Duodenal mucosa (tissue), 2 donors: ENCODE measurements around the gene GMDS.

Experiments
- H3K27ac ChIP-seq: one replicate; pipeline ENCODE4 v1.7.0; 2013; ENCODE audit warnings: low read depth, low read length
- H3K27me3 ChIP-seq, 2 donors: one replicate each; pipeline ENCODE4 v1.7.0; 2013; ENCODE audit warnings: low read length in 2 of 2, control low read depth in 1 of 2; ENCODE audit not compliant: insufficient read depth in 2 of 2, control insufficient read depth in 1 of 2
- H3K36me3 ChIP-seq, 2 donors: one replicate each; pipeline ENCODE4 v1.7.0; 2013; ENCODE audit warnings: low read length in 2 of 2, control low read depth in 1 of 2; ENCODE audit not compliant: insufficient read depth in 2 of 2, control insufficient read depth in 1 of 2
- H3K4me1 ChIP-seq, 2 donors: one replicate each; pipeline ENCODE4 v1.7.0; 2013; ENCODE audit warnings: low read length in 2 of 2, control low read depth in 1 of 2; ENCODE audit not compliant: insufficient read depth in 2 of 2, control insufficient read depth in 1 of 2
- H3K4me3 ChIP-seq, 2 donors: one replicate each; pipeline ENCODE4 v1.7.0; 2013; ENCODE audit warnings: low read length in 2 of 2, low read depth in 1 of 2
- H3K9ac ChIP-seq, 2 donors: one replicate each; pipeline ENCODE4 v1.7.0; 2013; ENCODE audit warnings: low read length in 2 of 2, low read depth in 1 of 2
- H3K9me3 ChIP-seq, 2 donors: one replicate each; pipeline ENCODE4 v1.7.0; 2013; ENCODE audit warnings: low read length in 2 of 2, control low read depth in 1 of 2; ENCODE audit not compliant: control insufficient read depth in 1 of 2

Gene GMDS

GRCh38 chr6:1705630-1706029 is 539.8 kb downstream of the GMDS start:
- H3K9me3 ChIP-seq: no peaks in the 10 kb centered on the region
- H3K27me3 ChIP-seq: no peaks in the 10 kb centered on the region
- no peak overlapping the region for H3K4me3 ChIP-seq
- H3K4me1 ChIP-seq: no peaks in the 10 kb centered on the region
- H3K27ac ChIP-seq: no peak overlapping the region
- no peak overlapping the region for H3K9ac ChIP-seq
- peaks cover 5 to 9% of the 10 kb centered on the region in 2 donors for H3K36me3 ChIP-seq

- H3K27ac ChIP-seq: no peak overlapping the region
- no peaks in the 10 kb centered on the region for H3K9me3 ChIP-seq
- H3K4me3 ChIP-seq: no peak overlapping the region
- no peak overlapping the region for H3K9ac ChIP-seq
- H3K4me1 ChIP-seq: no peaks in the 10 kb centered on the region
- no peaks in the 10 kb centered on the region for H3K27me3 ChIP-seq
- peaks cover 5 to 9% of the 10 kb centered on the region in 2 donors for H3K36me3 ChIP-seq
These were observed 540.2 kb downstream of the GMDS start for GRCh38 chr6:1705183-1705582.

GRCh38 chr6:1704711-1705110 is 540.7 kb downstream of the GMDS start:
- Histone ChIP-seq H3K4me3 (no peak overlapping the region), H3K27me3 (no peaks in the 10 kb centered on the region), H3K36me3 (peaks cover 5 to 9% of the 10 kb centered on the region in 2 donors), H3K27ac (no peak overlapping the region), H3K9me3 (no peaks in the 10 kb centered on the region), H3K9ac (no peak overlapping the region), H3K4me1 (no peaks in the 10 kb centered on the region)

GRCh38 chr6:1703923-1704322 is 541.5 kb downstream of the GMDS start:
- Histone ChIP-seq H3K4me1 (no peaks in the 10 kb centered on the region), H3K4me3 (no peak overlapping the region), H3K27me3 (no peaks in the 10 kb centered on the region), H3K9ac (no peak overlapping the region), H3K27ac (no peak overlapping the region), H3K9me3 (no peaks in the 10 kb centered on the region), H3K36me3 (peaks cover 2 to 3% of the 10 kb centered on the region in 2 donors)

GRCh38 chr6:1703091-1703855 is 542.1 kb downstream of the GMDS start:
- H3K27ac ChIP-seq: no peak overlapping the region
- peaks cover 0 to 3% of the 10 kb centered on the region in 2 donors for H3K36me3 ChIP-seq
- H3K27me3 ChIP-seq: no peaks in the 10 kb centered on the region
- H3K4me3 ChIP-seq: no peak overlapping the region
- H3K4me1 ChIP-seq: no peaks in the 10 kb centered on the region
- no peak overlapping the region for H3K9ac ChIP-seq
- no peaks in the 10 kb centered on the region for H3K9me3 ChIP-seq

GRCh38 chr6:1702580-1703051 is 542.8 kb downstream of the GMDS start:
- Histone ChIP-seq H3K4me3 (no peak overlapping the region), H3K27ac (no peak overlapping the region), H3K4me1 (no peaks in the 10 kb centered on the region), H3K36me3 (peaks cover 0 to 3% of the 10 kb centered on the region in 2 donors), H3K9ac (no peak overlapping the region), H3K27me3 (no peaks in the 10 kb centered on the region), H3K9me3 (no peaks in the 10 kb centered on the region)

- Histone ChIP-seq H3K4me3 (no peak overlapping the region), H3K27me3 (no peaks in the 10 kb centered on the region), H3K9me3 (no peaks in the 10 kb centered on the region), H3K36me3 (peaks cover 0 to 3% of the 10 kb centered on the region in 2 donors), H3K27ac (no peak overlapping the region), H3K4me1 (no peaks in the 10 kb centered on the region), H3K9ac (no peak overlapping the region)
These were observed 543.6 kb downstream of the GMDS start for GRCh38 chr6:1701668-1702353.

GRCh38 chr6:1700278-1700967 is 545.0 kb downstream of the GMDS start:
- H3K4me3 ChIP-seq: no peak overlapping the region
- H3K9me3 ChIP-seq: no peaks in the 10 kb centered on the region
- no peaks in the 10 kb centered on the region for H3K27me3 ChIP-seq
- H3K4me1 ChIP-seq: no peaks in the 10 kb centered on the region
- peaks cover 3% of the 10 kb centered on the region in 2 donors for H3K36me3 ChIP-seq
- H3K27ac ChIP-seq: no peak overlapping the region
- H3K9ac ChIP-seq: no peak overlapping the region

- peaks cover 4 to 5% of the 10 kb centered on the region in 2 donors for H3K36me3 ChIP-seq
- H3K4me1 ChIP-seq: no peaks in the 10 kb centered on the region
- no peaks in the 10 kb centered on the region for H3K9me3 ChIP-seq
- no peak overlapping the region for H3K9ac ChIP-seq
- H3K27ac ChIP-seq: no peak overlapping the region
- no peaks in the 10 kb centered on the region for H3K27me3 ChIP-seq
- no peak overlapping the region for H3K4me3 ChIP-seq
These were observed 546.9 kb downstream of the GMDS start for GRCh38 chr6:1698527-1698926.
